NB4 (cell line): ENCODE results near the gene HCFC1.

ENCODE experiments used
- DNase-seq: peaks from one replicate; pipeline ENCODE4 v3.0.0; 2010; ENCODE audit warnings: low read depth
- H3K4me3 ChIP-seq: one replicate; pipeline ENCODE4 v1.5.1; 2011; ENCODE audit warnings: mild to moderate bottlenecking, low read depth, low read length, moderate library complexity
- CTCF ChIP-seq: IDR thresholded peaks from one replicate; pipeline ENCODE4 v1.5.1; 2012; ENCODE audit warnings: low read depth, low read length
- MYC ChIP-seq: IDR thresholded peaks from 2 replicates; pipeline ENCODE4 v1.6.1; 2011; ENCODE audit warnings: low read depth, low read length
- POLR2A ChIP-seq: IDR thresholded peaks from 2 replicates; pipeline ENCODE4 v1.6.1; 2011; ENCODE audit warnings: mild to moderate bottlenecking; ENCODE audit not compliant: insufficient read length; ENCODE audit errors: extremely low read depth
- TF ChIP-seq, protein P1 (sequence below): IDR thresholded peaks from 2 replicates; pipeline ENCODE4 v1.6.1; 2011; ENCODE audit warnings: low read depth, low read length

Gene HCFC1

GRCh38 chrX:153967536-153968224 is 3.9 kb downstream of the HCFC1 start:
- H3K4me3 ChIP-seq: peak overlapping the region; percentile 90
- TF ChIP-seq, protein P1, sequence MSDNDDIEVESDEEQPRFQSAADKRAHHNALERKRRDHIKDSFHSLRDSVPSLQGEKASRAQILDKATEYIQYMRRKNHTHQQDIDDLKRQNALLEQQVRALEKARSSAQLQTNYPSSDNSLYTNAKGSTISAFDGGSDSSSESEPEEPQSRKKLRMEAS: no peak
- TF ChIP-seq MYC (no peak), POLR2A (no peak), CTCF (no peak)
- peak; percentile 59 for DNase-seq

DNA sequence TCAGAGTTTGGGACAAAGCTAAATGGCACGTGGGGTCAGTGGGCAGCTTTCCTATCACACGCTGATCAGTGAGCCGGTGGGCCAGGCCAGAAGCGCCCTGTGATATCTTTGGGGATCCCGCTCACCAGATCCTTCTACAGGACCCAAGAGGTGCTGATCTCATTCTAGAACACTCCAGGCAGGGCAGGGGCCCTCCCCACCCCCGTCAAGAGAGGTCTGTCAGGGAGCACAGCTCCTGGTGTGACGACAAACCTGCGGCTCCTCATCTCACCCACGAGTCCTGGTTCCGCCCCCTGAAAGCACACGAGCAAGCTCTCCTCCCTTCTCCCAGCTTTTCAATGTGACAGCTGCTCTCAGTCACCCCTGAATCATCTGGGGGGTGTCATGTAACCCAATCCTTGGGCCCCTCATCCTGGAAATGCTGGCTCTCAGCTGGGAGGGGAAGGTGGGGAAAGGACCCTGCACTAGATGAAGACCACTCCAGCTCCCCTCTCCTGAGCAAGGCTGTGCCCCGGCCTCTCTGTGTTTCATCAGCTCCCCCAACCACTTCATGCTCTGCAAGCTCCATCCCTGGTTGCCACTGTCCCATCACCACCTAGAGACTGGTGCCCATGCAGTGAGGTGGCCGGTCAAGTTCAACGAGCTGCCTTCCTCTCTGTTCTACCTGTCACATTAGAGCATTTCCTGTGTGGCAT is 4.6 kb downstream of the HCFC1 start:
- H3K4me3 ChIP-seq: peak overlapping the region; percentile 90
- no peak for DNase-seq
- TF ChIP-seq CTCF (no peak), MYC (no peak), POLR2A (no peak)
- TF ChIP-seq, protein P1: no peak

DNA sequence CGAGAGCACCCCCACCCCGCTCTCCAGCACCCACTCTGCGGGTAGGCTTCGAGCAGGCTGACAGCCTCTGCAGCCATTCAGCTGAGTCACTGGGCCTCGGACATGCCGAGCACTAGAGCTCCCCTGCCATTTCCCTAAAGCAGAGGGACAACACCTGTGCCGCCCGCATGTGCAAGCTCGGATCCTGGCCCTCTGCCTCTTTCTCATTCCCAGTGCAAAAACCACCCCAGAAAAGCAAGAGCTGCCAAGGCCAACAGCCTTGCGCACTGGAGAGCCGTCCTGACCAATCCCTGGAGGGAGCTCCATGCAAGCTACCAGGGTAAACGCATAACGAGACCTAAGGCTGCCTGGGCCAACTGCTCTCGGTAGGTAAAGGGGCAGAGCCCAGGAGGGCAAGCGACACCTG is 5.3 kb downstream of the HCFC1 start:
- no peak for TF ChIP-seq MYC
- no peak for TF ChIP-seq CTCF
- no peak for TF ChIP-seq POLR2A
- TF ChIP-seq, protein P1: no peak
- no peak for DNase-seq
- H3K4me3 ChIP-seq: no peak overlapping the region

DNA sequence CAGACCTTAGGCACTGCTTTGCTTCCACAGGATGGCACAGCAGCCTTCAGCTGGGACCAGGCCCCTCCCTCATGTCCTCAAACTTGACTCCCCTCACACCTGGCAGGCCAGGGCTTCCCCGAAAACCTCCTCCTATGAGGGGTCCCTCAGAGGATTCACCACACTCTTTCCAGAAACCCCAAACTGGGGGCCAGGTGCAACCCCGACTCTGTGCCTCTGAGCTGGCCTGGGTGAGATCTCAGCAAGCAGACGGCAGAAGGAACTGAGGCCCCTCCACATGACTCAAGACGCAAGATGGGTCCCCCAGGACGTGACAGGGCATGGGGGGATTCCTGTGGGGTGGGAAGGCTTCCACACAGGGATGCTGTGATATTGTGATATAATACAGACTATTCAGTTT is 6.2 kb downstream of the HCFC1 start:
- DNase-seq: no peak
- TF ChIP-seq MYC (no peak), CTCF (no peak), POLR2A (no peak)
- TF ChIP-seq, protein P1: no peak
- H3K4me3 ChIP-seq: no peak overlapping the region

DNA sequence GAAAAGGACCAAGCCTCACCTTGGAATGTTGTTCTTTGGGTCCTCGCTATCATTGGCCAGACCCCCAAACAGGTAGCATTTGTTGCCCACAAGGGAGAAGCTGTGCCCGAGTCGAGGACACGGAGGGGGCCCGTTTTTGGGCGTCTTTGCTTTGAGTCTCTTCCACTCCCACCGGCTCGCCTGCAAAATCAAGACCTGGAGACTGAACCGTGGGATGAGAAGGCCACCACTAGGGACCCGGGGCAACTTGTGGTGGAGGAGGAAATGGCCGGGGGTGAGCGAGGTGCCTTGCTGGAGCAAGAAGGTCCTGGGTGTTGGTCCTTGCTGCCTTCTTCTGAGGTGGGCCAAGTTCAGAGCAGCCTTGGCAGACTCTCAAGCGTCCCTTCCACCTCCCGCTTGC is 7.5 kb downstream of the HCFC1 start:
- TF ChIP-seq MYC (no peak), CTCF (no peak), POLR2A (no peak)
- TF ChIP-seq, protein P1: no peak
- DNase-seq: no peak

More for the DNA sequence above, 7.5 kb downstream of the HCFC1 start:
- H3K4me3 ChIP-seq: no peak overlapping the region
